AG10803 (cell line): Measurements from ENCODE around the gene BRAT1.

Experiments used
- DNase-seq: peaks from one replicate; pipeline ENCODE4 v3.0.0; 2010; ENCODE audit warnings: low read depth
- H3K4me3 ChIP-seq: 2 replicates; pipeline ENCODE4 v1.5.1; 2011; ENCODE audit warnings: mild to moderate bottlenecking, low read length, control low read depth
- TF ChIP-seq, protein P1 (sequence below): conservative IDR thresholded peaks from 2 replicates; pipeline ENCODE4 v1.5.1; 2011; ENCODE audit warnings: mild to moderate bottlenecking, low read length, control low read depth, inconsistent platforms

The BRAT1 gene

DNA sequence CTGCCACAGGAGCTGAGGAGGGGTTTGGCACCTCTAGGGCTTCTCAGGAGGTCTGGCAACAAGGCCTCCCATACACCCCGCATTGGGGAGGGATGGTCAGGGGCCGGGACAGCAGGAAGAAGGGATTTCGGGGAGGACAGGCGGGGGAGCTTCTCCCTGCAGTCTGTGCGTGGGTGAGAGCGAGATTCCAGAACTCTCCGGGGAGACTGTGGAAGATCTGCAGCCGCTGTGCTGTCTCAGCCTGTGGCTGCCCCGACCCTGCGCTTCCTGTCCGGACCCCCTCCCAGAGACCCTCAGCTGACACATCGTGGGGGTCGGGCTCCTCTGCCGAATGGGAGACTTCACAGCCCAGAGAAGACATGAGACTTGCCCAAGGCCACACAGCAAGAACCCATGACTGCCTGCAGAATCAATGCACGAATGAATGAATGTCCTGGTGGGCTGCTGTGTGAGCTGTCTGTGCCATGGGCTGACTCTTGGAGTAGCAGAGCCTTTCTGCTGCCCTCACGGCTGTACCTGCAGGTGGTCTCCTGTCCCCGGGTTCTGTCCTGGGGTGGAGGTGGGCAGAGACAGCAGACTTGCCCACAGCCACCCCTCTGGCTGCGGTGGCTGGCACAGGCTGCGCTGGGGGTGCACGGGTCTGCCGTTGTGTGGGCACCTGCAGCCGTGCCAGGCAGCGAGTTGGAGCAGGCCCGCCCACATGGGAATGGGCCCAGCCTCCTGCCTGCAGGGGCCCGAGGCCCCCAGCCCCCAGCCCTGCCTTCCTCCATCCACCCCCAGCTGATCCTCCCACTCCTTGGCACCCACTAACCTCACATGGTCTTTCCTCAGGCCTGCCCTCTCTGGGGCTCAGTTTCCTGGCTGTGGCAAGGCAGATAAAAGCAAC is 52.0 kb downstream of the BRAT1 start:
- TF ChIP-seq, protein P1, sequence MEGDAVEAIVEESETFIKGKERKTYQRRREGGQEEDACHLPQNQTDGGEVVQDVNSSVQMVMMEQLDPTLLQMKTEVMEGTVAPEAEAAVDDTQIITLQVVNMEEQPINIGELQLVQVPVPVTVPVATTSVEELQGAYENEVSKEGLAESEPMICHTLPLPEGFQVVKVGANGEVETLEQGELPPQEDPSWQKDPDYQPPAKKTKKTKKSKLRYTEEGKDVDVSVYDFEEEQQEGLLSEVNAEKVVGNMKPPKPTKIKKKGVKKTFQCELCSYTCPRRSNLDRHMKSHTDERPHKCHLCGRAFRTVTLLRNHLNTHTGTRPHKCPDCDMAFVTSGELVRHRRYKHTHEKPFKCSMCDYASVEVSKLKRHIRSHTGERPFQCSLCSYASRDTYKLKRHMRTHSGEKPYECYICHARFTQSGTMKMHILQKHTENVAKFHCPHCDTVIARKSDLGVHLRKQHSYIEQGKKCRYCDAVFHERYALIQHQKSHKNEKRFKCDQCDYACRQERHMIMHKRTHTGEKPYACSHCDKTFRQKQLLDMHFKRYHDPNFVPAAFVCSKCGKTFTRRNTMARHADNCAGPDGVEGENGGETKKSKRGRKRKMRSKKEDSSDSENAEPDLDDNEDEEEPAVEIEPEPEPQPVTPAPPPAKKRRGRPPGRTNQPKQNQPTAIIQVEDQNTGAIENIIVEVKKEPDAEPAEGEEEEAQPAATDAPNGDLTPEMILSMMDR, result no peak
- H3K4me3 ChIP-seq, result no peak overlapping the region
- no peak for DNase-seq

DNA sequence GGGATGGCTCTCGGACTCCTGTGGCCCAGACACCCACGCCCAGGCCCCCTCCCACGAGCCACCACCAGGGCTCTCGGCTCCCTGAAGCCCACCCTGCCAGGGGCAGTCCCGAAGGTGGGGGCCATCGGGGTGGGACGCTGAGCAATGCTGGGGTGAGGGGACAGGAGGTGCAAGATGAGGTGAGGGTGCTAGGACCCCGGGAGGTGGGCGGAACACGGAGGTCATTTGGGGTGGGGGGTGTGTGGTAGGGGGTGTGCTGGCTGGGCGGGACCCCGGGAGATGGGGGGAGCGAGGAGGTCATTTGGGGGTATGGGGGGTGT is 52.7 kb downstream of the BRAT1 start:
- TF ChIP-seq, protein P1, result no peak
- DNase-seq, result no peak
- no peak overlapping the region for H3K4me3 ChIP-seq

DNA sequence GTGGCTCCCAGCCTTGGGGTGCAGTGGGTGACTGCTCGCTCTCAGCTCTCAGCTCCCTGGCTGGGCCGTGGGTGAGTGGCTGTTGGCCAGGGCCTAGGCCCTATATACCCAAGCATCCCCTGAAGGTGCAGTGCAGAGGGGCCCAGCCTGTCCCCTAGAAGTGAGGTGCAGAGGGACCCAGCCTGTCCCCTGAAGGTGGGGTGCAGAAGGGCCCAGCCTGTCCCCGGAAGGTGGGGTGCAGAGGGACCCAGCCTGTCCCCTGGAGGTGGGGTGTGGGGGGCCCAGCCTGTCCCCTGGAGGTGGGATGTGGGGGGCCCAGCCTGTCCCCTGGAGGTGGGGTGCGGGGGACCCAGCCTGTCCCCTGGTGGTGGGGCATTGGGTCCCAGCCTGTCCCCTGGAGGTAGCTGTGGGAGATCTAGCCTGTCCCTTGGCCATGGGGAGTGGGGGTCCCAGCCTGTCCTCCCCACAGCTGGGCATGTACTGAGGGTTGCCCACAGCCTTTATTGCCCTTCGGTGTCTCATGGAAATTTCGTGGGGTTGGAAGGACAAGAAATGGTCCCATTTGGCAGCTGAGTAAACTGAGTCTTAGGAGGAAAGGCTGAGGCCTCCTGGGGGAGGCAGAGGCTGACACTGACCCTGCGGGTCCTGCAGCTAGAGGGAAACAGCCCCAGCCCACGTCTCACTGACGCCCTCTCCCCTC is 53.2 kb downstream of the BRAT1 start:
- TF ChIP-seq, protein P1, result no peak
- no peak for DNase-seq

DNA sequence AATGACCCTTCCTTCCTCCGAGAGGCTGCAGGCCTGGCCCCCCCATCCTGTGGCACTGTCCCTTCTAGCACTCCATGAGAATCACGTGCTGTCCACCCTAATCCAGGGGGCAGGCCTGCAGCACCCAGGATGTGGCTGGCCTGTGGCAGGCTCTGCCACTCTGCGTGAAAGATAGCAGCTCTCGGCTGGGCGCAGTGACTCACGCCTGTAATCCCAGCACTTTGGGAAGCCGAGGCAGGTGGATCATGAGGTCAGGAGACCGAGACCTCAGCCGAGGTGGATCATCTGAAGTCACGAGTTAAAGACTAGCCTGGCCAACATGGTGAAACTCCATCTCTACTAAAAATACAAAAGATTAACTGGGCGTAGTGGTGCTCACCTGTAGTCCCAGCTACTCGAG is 54.6 kb downstream of the BRAT1 start:
- DNase-seq, result no peak
- no peak overlapping the region for H3K4me3 ChIP-seq
- TF ChIP-seq, protein P1, result no peak

More for the DNA sequence above, 53.2 kb downstream of the BRAT1 start:
- no peak overlapping the region for H3K4me3 ChIP-seq

DNA sequence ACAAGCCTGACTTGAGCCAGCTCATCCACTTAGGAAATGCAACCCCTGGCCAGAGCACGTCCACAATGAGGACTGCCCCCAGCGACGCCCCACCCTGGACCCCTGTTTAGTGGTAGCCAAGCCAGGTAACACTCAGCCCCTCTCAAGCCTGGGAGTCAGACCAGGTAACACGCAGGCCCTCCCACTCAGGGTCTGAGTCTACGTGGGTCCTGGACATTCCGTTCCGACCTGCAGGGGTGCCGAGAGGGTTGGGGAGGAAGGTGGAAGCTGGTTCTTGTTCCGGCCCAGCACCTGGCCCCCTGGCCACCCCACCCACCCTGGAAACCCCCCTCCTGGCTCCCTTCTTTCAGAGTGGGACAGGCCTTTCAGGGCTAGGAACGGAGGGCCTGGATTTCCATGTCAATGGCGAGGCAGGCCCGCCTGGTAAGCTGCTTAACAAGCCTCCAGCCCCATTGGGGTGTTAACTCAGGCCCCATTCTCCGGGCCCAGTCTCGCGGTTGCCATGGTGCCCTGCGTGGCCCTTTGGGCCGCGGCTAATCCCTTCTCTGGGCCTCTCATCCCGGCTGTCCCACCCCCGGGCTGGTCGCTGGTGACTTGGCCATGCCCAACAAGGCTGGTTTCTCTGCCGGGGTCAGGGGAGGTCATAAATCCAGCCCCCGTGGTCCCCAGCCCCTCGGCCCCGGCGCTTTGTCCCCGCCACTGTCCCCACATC is 55.4 kb downstream of the BRAT1 start:
- DNase-seq, result no peak
- TF ChIP-seq, protein P1, result no peak
- no peak overlapping the region for H3K4me3 ChIP-seq

DNA sequence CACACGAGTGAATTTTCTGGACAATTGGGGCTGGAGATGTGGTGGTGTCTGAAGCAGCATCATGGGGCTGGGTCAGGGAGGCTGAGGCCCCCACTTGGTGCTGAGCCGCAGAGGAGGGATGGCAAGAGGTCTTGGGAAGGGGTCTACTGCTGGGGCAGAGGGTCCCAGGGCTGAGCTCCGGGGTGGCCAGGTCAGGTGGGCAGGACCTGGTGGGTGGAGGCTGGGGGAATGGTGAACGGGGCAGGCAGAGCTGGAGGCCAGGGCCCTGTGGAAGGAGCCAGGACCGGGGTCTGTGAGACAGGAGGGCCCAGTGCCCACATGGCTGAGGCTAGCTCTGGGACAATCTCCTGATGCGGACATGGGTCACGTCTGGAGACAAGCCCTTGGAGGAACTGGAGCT is 56.1 kb downstream of the BRAT1 start:
- TF ChIP-seq, protein P1, result no peak
- no peak for DNase-seq
- no peak overlapping the region for H3K4me3 ChIP-seq
